D721Med (cell line): Measurements from ENCODE around the gene NADK.

ENCODE experiments used
- DNase-seq: peaks from one replicate; pipeline ENCODE4 v3.0.0; 2011; ENCODE audit warnings: low spot score; ENCODE audit not compliant: insufficient read length
- FAIRE-seq: peaks from 2 replicates; lab custom pipeline; 2011; peaks lifted over from hg19 to GRCh38; lab: Jason Lieb, UNC
- CTCF ChIP-seq: IDR thresholded peaks from 2 replicates; pipeline ENCODE4 v1.5.1; 2012; ENCODE audit warnings: mild to moderate bottlenecking, control low read depth; ENCODE audit not compliant: insufficient read depth; ENCODE audit errors: missing control alignments

The NADK gene

GRCh38 chr1:1763657-1764621, 14.3 kb downstream of the NADK start:
- FAIRE-seq: no peak
- no peak for DNase-seq
- no peak for TF ChIP-seq CTCF

- no peak for FAIRE-seq
- TF ChIP-seq CTCF: no peak
- no peak for DNase-seq
Observed at GRCh38 chr1:1761504-1762376, 16.5 kb downstream of the NADK start.

GRCh38 chr1:1760715-1761114, 17.6 kb downstream of the NADK start:
- FAIRE-seq: no peak
- DNase-seq: no peak
- TF ChIP-seq CTCF: no peak

- no peak for TF ChIP-seq CTCF
- no peak for FAIRE-seq
- DNase-seq: no peak
Observed at GRCh38 chr1:1760345-1760650, 18.0 kb downstream of the NADK start.

GRCh38 chr1:1759456-1760344, 18.6 kb downstream of the NADK start:
- DNase-seq (no peak), FAIRE-seq (no peak)
- no peak for TF ChIP-seq CTCF

GRCh38 chr1:1758692-1759455, 19.4 kb downstream of the NADK start:
- DNase-seq: no peak
- TF ChIP-seq CTCF: no peak
- no peak for FAIRE-seq
